COLO668 (cell line): Measurements from ENCODE around the gene JPH4.
"Not testable (repeated sequence)": the region's sequence is repeated elsewhere in the genome, so short reads cannot be mapped to it uniquely, and the experiment has no call there.

Experiments
- DNase-seq: peaks from one replicate; lab custom pipeline; 2025; ENCODE audit not compliant: unreplicated experiment; lab: John Stamatoyannopoulos, UW

The JPH4 gene

DNA sequence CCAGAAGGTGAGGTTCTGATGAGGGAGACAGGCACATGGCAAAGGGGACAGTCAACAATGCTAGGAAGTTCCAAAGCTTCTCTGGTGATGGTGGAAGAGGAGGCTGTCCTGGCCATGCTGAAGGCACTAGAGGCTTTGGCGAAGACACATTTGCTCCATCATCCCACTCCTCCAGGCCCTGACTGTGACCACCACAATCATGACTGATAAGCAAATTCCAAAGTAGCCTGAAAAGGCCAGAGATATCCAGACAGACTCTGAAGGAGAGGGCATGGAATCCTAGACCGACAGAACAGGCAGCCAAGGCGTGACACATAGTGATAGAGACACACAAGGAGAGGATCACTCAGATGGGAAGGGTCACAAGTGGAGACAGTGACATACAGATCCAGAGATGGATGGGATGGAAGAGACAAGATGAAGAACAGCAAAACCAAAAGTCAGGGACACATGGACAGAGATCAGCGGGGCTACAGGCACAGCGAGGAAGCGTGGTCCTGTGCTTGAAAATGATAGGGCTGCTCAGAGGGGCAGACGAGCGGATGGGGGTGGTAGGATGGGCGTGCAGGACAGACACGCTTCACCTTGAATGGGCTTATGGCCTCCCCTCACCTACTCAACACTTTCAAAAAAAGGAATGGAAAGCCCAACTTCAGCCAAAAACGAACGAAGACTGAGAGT lies 28.3 kb downstream of the JPH4 start:
- no peak for DNase-seq

DNA sequence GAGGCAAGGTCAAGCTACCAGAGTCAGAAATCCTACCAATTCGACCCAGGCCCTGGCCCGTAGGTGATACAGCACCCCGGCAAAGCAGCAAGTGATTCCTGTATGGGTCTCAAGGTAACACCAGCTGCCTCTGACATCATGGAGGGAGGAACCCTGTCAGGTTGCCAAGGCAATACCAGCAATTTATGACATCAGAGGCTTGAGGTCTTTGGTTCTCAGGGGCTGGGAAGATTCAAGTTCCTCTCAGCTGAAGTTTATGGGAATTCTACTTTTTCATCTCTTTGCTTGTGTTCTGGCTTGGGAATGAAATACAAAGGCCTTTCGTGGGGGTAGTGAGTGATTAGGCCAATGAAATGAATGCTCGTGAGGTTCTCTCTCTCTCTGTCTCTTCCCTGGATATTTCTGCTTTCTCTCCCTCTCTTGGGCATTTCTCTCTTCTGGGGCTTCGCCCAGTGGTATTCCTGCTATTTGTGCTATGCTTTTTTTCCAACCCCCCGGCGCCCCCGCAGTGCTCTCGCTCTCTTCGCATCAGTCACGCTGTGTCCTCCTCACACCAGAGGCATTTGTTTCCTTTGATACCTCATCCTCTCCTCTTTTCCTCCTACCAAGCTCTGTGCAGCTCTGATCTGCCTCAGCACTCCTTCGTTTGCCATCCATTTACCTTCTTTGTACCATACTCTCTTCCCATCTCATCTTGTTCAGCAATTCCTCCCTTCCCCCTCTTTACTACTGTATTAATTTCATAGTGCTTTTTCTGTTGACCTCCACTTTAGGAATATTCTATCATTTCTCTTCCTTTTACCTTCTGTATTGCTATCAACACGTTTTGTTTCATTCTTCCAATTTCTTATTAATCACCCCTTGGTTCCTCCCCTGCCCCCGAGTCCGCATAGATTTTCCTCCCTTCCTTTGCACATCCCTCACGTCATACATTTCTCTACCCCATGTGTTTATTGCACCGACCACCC lies 30.0 kb downstream of the JPH4 start:
- no peak for DNase-seq

DNA sequence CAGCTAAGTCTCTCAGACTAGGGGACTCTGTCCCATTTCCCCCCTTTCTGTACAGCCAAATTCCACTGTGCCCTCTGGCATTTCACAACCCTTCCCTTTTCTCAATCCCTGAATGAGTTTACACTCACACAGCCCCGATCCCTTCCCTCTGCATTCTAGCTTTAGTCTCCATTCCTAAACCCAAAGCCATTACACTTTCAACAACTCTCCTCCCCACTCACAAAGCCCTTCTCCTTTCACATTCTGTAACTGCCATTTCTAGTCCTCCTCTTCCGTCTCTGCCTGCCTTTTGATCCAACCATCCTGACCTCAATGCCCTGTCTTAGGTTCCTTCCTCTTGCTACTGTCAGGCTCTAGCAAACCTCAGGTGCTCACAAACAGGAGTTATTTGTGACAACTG lies 30.7 kb downstream of the JPH4 start:
- DNase-seq, result no peak

- DNase-seq, result no peak
Measured at GRCh38 chr14:23546450-23547035, 32.0 kb downstream of the JPH4 start.

GRCh38 chr14:23545740-23546365 lies 32.7 kb downstream of the JPH4 start:
- DNase-seq, result no peak

DNA sequence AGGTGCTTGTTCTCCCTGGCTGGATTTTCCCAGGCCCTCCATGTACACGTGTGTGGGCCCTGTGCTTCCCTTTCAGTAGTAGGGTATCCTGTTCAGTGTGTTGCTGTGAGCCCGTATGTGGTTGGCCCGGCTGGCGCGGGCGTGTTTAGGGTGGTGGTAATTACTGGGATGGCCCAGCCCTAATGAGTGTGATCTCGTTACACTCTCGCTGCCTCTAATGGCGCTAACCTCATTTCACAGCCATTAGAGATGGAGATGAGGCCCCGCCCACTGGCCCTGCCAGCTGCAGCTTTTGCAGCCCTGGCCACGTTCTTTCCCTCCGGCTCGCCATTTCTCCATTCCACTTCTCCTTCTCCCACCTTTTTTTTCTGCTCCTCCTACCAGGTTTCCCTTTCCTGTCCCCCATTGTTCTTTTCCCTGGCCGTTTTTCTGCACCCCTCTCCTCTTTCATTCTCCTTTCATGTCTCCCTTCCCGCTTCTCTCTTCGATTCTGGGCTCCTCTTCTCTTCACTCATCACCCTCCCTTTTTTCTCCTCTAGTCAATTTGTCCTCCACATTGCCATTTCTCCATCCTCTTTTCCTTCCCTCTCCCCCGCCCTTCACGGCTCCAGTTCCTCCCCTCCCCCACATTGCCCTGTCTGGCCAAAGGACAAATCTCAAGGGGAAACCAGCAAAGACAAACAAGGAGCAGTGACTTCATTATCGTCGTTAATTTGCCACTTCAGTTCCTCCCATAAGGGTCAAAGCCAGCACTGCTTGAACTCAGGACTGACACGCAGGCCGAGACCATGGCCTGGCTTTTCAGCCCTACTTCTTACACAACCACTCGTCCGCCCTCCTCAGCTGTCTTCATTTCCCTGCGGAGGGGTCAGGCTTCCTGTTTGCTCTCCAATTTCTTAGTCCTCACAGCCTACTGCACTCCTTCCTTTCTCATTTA lies 33.8 kb downstream of the JPH4 start:
- peak; percentile 11 for DNase-seq

- DNase-seq, result no peak
Measured at GRCh38 chr14:23543403-23543802, 35.2 kb downstream of the JPH4 start.

- DNase-seq, result no peak
Measured at GRCh38 chr14:23542261-23542660, 36.3 kb downstream of the JPH4 start.

GRCh38 chr14:23540141-23540469 lies 38.5 kb downstream of the JPH4 start:
- no peak for DNase-seq

DNA sequence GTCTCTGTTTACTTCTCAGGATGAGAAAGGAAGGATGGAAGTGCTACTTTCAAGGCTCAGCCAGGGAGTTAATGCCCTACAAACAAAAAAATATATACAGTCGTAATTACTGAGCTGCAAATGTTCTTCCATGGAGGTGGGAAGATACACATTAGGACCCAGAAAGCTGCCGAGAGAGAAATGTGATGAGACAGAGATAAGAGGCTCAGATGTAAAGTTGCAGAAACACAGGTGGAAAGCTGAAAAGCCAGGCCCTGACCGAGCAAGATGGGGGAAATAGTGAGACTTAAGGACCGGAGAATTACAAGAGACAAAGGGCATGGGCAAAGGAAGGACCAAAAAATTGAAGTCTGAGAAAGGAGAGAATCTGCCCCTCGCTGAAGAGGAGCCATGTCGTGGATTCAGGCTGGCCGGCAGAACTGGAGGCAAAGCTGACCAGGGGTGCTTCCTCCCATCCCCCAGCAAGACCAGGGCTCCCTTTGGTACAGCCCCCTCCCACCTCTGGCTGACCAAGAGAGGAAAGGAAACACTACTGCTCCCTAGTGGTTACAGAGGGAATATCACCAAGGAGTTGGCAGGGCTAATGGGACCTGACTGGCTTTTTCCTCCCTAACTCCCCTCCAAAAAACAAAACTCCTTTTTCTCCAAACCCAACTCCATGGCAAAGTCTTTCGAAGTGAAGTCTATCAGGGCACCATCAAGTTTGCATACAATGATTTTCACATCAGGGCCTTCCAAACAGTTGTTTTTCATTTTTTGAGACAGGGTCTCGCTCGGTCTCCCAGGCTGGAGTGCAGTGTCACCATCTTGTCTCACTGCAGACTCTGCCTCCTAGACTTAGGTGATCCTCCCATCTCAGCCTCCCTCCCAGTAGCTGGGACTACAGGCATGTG lies 39.1 kb downstream of the JPH4 start:
- peak; percentile 25 for DNase-seq

GRCh38 chr14:23538785-23539184 lies 39.8 kb downstream of the JPH4 start:
- no peak for DNase-seq

- DNase-seq, result no peak
Measured at GRCh38 chr14:23538050-23538718, 40.4 kb downstream of the JPH4 start.

GRCh38 chr14:23537351-23538049 lies 41.1 kb downstream of the JPH4 start:
- DNase-seq, result no peak

DNA sequence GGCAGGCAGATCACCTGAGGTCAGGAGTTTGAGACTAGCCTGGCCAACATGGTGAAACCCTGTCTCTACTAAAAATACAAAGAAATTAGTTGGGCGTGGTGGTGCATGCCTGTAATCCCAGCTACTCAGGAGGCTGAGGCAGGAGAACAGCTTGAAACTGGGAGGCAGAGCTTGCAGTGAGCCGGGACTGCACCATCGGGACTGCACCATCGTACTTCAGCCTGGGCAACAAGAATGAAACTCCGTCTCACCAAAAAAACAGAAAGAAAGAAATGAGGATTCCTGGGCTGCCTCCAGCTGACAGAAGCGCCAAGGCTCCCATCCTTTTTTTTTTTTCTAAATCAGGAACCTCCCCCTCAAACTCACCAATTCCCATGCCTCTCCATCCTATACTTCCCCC lies 41.7 kb downstream of the JPH4 start:
- not testable (repeated sequence) for DNase-seq

DNA sequence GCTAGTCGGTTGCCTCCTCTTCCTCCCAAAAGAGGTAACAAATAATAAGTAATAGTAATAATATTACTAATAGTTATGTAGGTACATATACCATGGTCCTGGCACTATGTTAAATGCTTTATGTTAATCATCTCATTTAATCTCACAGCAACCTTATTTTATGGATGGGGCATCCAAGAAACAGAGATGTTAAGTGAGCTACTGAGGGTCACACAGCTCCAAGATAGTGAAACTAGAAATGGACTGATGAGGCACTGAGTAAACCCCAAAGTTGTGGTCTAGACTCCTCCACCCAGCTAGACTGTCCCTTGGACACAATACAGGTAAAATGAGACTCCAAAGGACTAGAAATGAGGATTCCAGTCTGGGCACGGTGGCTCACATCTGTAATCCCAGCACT lies 42.1 kb downstream of the JPH4 start:
- no peak for DNase-seq

- DNase-seq, result no peak
Measured at GRCh38 chr14:23535943-23536342, 42.6 kb downstream of the JPH4 start.

GRCh38 chr14:23533652-23534435 lies 44.7 kb downstream of the JPH4 start:
- DNase-seq, result no peak

- no peak for DNase-seq
Measured at GRCh38 chr14:23532658-23533057, 45.9 kb downstream of the JPH4 start.
